Measurements from ENCODE around the gene MCEMP1.

The MCEMP1 gene

GRCh38 chr19:7729211-7729610 is 52.3 kb downstream of the MCEMP1 start:
- DNase-seq (ENCODE audit: low spot score): no peak
